HG03378 (cell line): ENCODE measurements around the gene TSPAN33.

Source experiments
- ATAC-seq: cut with Tn5 transposase; IDR thresholded peaks from one replicate; pipeline ENCODE4 v1.9.1; 2021; ENCODE audit warnings: mild to moderate bottlenecking, moderate library complexity; ENCODE audit not compliant: unreplicated experiment

Gene TSPAN33

DNA sequence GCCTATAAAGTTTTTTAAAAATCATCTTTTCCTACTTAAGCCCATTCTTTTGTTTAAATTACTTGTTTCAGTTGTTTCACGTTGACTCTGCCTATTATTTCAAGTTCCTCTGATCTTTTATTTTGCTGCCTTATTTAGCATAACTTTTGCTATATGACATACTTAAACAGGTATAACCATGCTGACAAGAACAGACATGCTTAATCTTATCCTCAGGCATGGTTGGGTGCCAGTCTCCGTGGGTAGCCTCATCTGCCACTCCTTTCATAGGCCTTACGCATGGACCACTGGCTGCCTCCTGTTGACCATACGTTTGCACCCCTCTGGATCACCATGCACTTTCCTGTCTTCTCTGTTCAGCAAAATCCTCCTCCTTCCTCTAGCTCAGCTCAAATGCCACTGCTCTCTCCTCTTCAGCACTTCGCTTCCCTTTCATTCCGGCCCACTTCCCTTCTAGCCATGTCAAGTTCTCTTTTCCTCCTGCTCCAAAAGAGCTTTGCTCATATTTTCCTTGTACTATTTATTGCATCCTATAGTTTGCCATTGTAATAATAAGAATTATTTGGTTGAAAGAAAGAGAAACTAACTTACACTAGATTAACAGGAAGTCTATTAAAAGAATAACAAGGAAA is 10.0 kb upstream of the TSPAN33 start:
- ATAC-seq: no peak

DNA sequence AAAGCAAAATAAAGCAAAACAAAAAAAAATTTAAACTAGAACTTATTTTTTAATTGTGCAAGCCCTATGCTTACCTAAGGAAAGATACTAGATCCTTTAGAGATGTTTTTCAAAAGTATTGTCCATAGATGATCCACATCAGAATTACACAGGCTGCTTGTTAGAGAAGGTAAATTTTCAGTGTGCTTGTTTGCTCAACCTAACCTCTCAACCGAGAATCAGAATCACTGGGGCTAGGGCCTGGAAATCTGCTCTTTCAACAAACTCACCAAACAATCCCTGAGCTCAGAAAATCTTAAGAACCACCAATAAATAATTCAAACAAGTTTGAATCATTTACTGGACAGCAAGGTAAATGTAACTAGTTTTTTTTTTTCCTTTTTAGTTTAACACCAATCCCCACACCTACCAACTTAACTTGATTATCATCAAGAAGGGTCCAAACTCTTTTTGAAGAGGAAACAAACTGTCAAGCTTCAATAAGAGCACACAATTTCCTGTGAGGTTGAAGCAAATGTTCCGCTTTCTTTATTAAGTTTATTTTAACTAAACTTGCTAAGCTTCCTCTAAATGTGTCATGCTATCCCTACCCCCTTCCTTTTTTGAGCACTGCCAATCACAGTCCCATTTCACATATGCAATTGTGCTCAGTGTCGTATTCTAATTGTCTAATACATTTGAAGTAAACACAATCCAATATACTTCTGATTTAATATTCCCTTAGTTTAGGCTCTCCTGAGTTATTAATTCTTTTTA is 7.4 kb upstream of the TSPAN33 start:
- peak; percentile 78 for ATAC-seq

- no peak for ATAC-seq
Observed at GRCh38 chr7:129143724-129144094, 798 bp upstream of the TSPAN33 start.

DNA sequence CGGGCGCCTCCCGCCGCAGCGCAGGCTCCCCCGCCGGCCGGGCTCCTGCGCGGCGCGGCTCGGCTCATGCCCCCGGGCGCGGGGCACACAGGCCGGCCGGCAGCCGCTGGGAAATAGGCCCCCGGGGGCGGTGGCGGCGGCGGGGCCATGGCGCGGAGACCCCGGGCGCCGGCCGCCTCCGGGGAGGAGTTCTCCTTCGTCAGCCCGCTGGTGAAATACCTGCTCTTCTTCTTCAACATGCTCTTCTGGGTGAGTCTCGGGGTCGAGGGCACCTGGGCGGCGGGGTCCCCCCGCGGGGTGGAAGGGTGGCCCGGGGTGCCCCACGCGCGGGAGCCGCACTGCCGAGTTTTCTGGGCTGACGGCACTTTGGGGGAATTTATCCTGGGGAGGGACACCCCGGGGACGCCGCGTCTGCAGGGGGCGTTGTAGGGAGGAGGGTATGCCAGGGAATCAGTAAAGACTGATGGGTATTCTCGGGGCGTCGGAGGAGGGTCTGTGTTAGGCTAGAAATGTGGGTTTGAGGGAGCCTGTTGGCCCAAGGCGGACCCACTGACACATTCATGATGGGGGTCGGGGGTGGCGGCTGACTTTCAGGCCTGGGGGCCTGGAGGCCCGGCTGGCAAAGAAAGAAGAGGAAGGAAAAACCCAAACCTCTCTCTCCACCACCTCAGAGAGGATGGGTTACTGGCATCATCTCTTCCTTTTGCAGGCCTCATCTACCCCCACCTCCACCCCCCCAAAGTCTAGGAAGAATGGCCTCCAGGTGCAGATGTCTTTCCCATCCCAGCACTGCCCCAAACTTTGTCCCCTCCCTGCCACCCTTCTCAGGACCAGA is 544 bp downstream of the TSPAN33 start:
- no peak for ATAC-seq

GRCh38 chr7:129146237-129146979 is 1.9 kb downstream of the TSPAN33 start:
- peak; percentile 77 for ATAC-seq

- ATAC-seq: no peak
Observed at GRCh38 chr7:129147731-129148130, 3.2 kb downstream of the TSPAN33 start.

- ATAC-seq: no peak
Observed at GRCh38 chr7:129149511-129149910, 5.0 kb downstream of the TSPAN33 start.

DNA sequence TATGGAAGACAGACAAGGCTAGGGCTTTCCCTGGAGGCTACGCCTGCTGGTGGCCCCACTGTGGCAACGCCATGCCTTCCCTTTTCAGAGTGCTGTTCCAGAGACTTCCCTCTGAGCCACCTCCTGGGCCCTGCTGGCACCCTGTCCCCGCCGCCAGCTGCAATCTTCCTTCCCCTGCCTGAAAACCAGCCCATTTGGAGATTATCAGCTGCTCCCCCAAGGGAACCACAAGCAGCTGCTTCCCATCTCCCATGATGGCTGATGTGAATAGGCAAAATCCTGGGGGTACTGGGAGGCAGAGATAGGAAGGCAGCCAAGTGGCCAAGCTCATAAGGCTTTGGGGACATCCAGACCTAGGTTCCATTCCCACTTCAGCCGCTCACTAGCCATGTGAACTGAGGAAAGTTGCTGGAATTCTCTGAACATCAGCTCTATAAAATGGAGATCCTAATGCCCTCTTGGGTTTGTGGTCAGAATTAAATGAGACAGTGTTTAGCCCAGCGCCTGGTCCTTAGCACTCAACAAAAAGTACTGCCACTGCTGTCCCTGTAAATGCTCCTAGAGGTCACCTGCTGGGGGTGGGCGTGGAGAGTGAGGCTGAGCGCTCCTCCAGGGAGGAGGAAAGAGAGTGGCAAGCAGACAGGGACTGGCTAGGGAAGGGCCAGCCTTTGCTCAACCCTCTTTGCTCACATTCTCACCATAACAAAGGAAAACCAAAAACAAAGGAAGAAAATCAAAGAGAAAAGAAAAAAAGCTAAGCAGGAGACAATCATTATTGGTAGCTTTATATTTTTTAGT is 5.9 kb downstream of the TSPAN33 start:
- ATAC-seq: no peak

DNA sequence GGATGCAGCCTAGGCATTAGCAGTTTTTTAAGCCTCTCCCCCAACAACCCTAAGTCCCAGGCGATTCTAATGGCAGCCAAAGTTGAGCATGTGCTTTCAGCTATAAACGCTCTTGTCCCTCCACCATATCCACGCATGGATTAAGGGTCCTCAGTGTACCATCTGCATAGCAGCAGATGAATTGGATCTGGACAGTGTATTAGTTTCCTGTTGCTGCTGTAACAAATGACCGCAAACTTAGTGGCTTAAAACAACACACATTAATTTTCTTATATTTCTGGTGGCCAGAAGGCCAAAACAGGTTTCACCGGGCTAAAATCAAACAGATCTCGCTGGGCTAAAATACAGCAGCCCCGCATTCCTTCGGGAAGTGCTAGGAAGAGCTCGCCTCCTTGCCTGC is 13.1 kb downstream of the TSPAN33 start:
- ATAC-seq: no peak

GRCh38 chr7:129159539-129159938 is 15.0 kb downstream of the TSPAN33 start:
- no peak for ATAC-seq

GRCh38 chr7:129160161-129160905 is 15.8 kb downstream of the TSPAN33 start:
- no peak for ATAC-seq

GRCh38 chr7:129161524-129162225 is 17.2 kb downstream of the TSPAN33 start:
- no peak for ATAC-seq

DNA sequence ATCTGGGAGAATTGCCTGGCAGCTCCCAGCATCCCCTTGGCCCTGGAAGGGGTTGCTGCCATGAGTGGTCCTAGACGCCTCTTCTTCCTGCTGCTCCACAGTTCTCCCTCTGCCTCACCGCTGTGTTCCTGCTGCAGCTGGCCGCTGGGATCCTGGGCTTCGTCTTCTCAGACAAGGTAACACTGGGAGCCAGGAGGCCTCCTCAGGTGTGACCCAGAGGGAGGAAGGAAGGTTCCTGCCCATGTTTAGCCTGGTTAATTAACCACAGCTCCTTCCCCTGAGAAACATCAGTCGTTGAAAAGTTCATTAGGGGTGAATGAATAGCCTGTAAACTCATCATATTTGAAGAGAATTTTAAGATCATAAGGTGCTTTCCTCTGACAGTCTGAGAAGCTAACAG is 18.2 kb downstream of the TSPAN33 start:
- no peak for ATAC-seq

GRCh38 chr7:129163875-129164544 is 19.5 kb downstream of the TSPAN33 start:
- no peak for ATAC-seq

GRCh38 chr7:129166745-129167144 is 22.2 kb downstream of the TSPAN33 start:
- no peak for ATAC-seq

DNA sequence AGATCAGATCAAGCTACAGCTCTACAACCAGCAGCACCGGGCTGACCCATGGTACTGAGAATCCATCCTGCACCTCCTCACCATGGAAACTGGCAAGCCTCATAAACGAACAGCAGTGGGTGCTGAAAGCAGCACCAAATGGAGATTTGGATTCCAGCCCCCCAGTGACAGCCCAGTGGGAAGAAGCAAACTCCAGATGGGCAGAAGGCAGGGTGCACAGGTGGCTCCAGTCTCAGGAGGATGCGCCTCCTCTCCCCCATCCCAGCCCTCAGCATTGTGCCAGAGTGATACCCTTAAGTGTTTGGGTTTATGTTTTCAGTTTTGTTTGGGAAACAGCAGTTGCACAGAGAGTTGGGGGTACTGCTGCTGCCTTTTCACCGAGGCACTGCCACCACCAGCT is 23.3 kb downstream of the TSPAN33 start:
- ATAC-seq: no peak

GRCh38 chr7:129168231-129169021 is 23.9 kb downstream of the TSPAN33 start:
- ATAC-seq: no peak
